Suprapubic skin (tissue), 4 donors: Measurements from ENCODE around the gene NR2F1-AS1. TPM values are rescaled to one million over a fixed set of nuclear protein-coding genes. Genes with fewer than 3 reads are reported as not detected.

ENCODE experiments used
- DNase-seq, 2 donors: peaks; one replicate each; pipeline ENCODE4 v3.0.0-alpha.2; 2019; ENCODE audit warnings: low spot score in 2 of 2
- H3K27ac ChIP-seq: fragments of 200-600 bp; sonication (generic); one replicate; pipeline ENCODE4 v1.5.1; 2019
- H3K27me3 ChIP-seq: fragments of 200-600 bp; sonication (generic); one replicate; pipeline ENCODE4 v1.5.1; 2019
- H3K36me3 ChIP-seq: fragments of 200-600 bp; sonication (generic); one replicate; pipeline ENCODE4 v1.5.1; 2019
- H3K4me1 ChIP-seq: fragments of 200-600 bp; sonication (generic); one replicate; pipeline ENCODE4 v1.5.1; 2019
- H3K4me3 ChIP-seq: fragments of 200-600 bp; sonication (generic); one replicate; pipeline ENCODE4 v1.5.1; 2019; ENCODE audit warnings: mild to moderate bottlenecking
- H3K9me3 ChIP-seq: fragments of 200-600 bp; sonication (generic); one replicate; pipeline ENCODE4 v1.5.1; 2019
- CTCF ChIP-seq, 2 donors: fragments of 200-600 bp in 1 of 2; fragments of 450-650 bp in 1 of 2; sonication (generic) in 1 of 2; IDR thresholded peaks; one replicate each; pipeline ENCODE4 v1.5.1; 2016 to 2019; ENCODE audit warnings: antibody characterized with exemption in 2 of 2, mild to moderate bottlenecking in 1 of 2, moderate library complexity in 1 of 2
- EP300 ChIP-seq: sonication (generic); formaldehyde crosslinking; IDR thresholded peaks from one replicate; pipeline ENCODE4 v1.6.1; 2017; ENCODE audit warnings: antibody characterized with exemption
- POLR2A ChIP-seq, 2 donors: fragments of 450-650 bp; IDR thresholded peaks; one replicate each; pipeline ENCODE4 v1.6.1; 2017; ENCODE audit warnings: antibody characterized with exemption in 2 of 2, mild to moderate bottlenecking in 2 of 2, moderate library complexity in 2 of 2
- POLR2AphosphoS5 ChIP-seq, 3 donors: sonication (generic); formaldehyde crosslinking; IDR thresholded peaks; one replicate each; pipeline ENCODE4 v1.6.1; 2017; ENCODE audit warnings: antibody characterized with exemption in 3 of 3
- WGBS: methylation state at CpG from one replicate; pipeline ENCODE4 v1.1.5; 2018; 5-methylcytosine and 5-hydroxymethylcytosine counted together
- total RNA-seq, 4 donors: library from RNA; depleted of rRNA; stranded (reverse); fragments of >200 nt; gene quantifications; one replicate each; pipeline ENCODE4 v1.1.0, GENCODE V29; 2016

The NR2F1-AS1 gene
- total RNA-seq, 4 donors from 2014 or later, result 0.76 to 1.4 (median 1.2) TPM

GRCh38 chr5:93574491-93575305 lies 6.3 kb downstream of the NR2F1-AS1 start:
- Histone ChIP-seq H3K27me3 (peaks cover 91% of the 10 kb centered on the region), H3K4me1 (peaks cover 33% of the 10 kb centered on the region), H3K4me3 (no peak overlapping the region), H3K27ac (no peak overlapping the region), H3K9me3 (no peaks in the 10 kb centered on the region), H3K36me3 (no peaks in the 10 kb centered on the region)
- TF ChIP-seq CTCF (IDR thresholded peaks at IDR 0.05), result no peak
- TF ChIP-seq EP300, result no peak
- TF ChIP-seq POLR2AphosphoS5 (IDR thresholded peaks at IDR 0.05), result no peak
- no peak for TF ChIP-seq POLR2A (IDR thresholded peaks at IDR 0.05)
- no peak for DNase-seq
- 38% methylated on average over 12 of the region's 12 CpGs for WGBS

- no peak overlapping the region for H3K27ac ChIP-seq
- H3K9me3 ChIP-seq, result no peaks in the 10 kb centered on the region
- TF ChIP-seq POLR2AphosphoS5 (IDR thresholded peaks at IDR 0.05) (no peak), EP300 (no peak), CTCF (IDR thresholded peaks at IDR 0.05) (no peak), POLR2A (IDR thresholded peaks at IDR 0.05) (no peak)
- no peak for DNase-seq
- no peaks in the 10 kb centered on the region for H3K36me3 ChIP-seq
- peaks cover 23% of the 10 kb centered on the region for H3K4me1 ChIP-seq
- peaks cover 89% of the 10 kb centered on the region for H3K27me3 ChIP-seq
- H3K4me3 ChIP-seq, result peak overlapping the region; percentile 26
- 43% methylated on average over 32 of the region's 32 CpGs for WGBS
These were observed 7.4 kb downstream of the NR2F1-AS1 start for GRCh38 chr5:93573354-93574351.

GRCh38 chr5:93572608-93573353 lies 8.2 kb downstream of the NR2F1-AS1 start:
- Histone ChIP-seq H3K4me3 (peak overlapping the region; percentile 26), H3K27ac (no peak overlapping the region), H3K4me1 (peaks cover 23% of the 10 kb centered on the region), H3K36me3 (no peaks in the 10 kb centered on the region), H3K9me3 (no peaks in the 10 kb centered on the region), H3K27me3 (peaks cover 89% of the 10 kb centered on the region)
- DNase-seq, result no peak
- TF ChIP-seq CTCF (IDR thresholded peaks at IDR 0.05) (no peak), POLR2AphosphoS5 (IDR thresholded peaks at IDR 0.05) (no peak), POLR2A (IDR thresholded peaks at IDR 0.05) (no peak)
- 11% methylated on average over 44 of the region's 45 CpGs for WGBS

GRCh38 chr5:93572101-93572607 lies 8.9 kb downstream of the NR2F1-AS1 start:
- no peak for DNase-seq
- Histone ChIP-seq H3K4me3 (peak overlapping the region; percentile 26), H3K36me3 (no peaks in the 10 kb centered on the region), H3K27ac (no peak overlapping the region), H3K9me3 (no peaks in the 10 kb centered on the region), H3K27me3 (peaks cover 86% of the 10 kb centered on the region), H3K4me1 (peaks cover 23% of the 10 kb centered on the region)
- TF ChIP-seq POLR2AphosphoS5 (IDR thresholded peaks at IDR 0.05) (no peak), CTCF (IDR thresholded peaks at IDR 0.05) (no peak)
- WGBS, result 34% methylated on average over 3 of the region's 40 CpGs
